ENCODE results near the gene MORN2.

MORN2 gene

DNA sequence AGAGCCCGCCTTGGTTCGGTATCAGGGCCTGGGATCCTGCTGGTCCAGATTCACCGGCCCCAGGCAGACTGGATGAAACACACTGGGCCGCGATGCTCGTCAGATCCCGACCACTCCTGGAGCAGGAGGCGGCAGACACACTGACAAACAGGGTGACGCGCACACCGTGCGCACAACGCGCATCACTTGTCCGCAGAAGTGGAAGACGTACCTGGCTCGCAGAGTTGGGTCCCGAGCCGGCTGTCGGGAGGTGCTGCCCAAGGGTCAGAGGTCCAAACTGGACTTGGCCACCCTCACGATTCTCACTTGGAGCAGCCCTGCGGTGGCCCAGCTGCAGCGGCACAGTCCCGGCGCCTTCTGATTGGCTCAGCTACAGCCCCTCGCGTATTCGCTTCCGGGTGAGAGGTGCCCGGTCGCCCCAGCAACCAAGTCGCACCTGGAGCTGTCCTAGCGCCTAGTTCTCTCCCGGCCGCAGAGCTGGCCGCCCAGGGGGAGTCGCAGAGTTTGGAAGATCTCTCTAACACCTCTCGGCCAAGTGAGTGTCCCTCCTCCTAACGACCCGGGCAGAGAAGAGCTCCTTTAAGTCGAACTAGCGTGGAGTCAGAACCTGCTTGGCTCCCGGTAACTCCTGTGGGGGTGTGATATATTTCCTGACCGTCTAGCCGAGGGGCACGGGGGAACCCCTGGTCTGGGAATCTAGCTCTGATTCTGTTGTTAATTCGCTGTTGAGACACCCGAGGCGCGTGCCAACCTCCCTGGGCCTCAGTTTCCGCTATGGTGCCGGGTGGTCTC is at the start of gene MORN2, which contains the start of gene DHX57:
TSS of gene MORN2 (plus strand) at position 401 of the 792 bp plus-strand sequence.
TSS of gene DHX57 (minus strand) at position 359 of the 792 bp plus-strand sequence. CDS start 7,529 bp downstream, outside the sequence.
- DNase-seq, result peak; percentile 68

GRCh38 chr2:38827539-38828145 is 48.1 kb upstream of the MORN2 start:
- peak; percentile 19 for DNase-seq

DNA sequence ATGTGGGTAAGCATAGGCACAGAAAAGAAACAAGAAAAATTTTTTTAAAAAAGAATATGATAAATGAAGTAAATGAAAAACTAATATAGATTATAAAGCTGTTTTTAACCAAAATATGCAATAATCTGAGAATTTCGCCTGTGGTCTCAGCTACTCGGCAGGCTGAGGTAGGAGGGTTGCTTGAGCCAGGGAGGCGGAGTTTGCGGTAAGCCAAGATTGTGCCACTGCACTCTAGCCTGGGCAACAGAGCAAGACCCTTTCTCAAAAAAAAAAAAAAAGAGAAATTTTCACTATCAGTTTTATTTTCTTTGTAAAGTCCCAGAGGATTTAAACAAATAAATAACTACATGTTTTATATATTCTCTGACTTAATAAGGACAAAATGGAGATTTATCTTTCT is 47.3 kb upstream of the MORN2 start:
- no peak for DNase-seq

- DNase-seq, result no peak
Observed at GRCh38 chr2:38829971-38830370, 45.8 kb upstream of the MORN2 start.

GRCh38 chr2:38830526-38831159 is 45.1 kb upstream of the MORN2 start:
- DNase-seq, result no peak

- DNase-seq, result peak; percentile 4
Observed at GRCh38 chr2:38835015-38835601, 40.7 kb upstream of the MORN2 start.

DNA sequence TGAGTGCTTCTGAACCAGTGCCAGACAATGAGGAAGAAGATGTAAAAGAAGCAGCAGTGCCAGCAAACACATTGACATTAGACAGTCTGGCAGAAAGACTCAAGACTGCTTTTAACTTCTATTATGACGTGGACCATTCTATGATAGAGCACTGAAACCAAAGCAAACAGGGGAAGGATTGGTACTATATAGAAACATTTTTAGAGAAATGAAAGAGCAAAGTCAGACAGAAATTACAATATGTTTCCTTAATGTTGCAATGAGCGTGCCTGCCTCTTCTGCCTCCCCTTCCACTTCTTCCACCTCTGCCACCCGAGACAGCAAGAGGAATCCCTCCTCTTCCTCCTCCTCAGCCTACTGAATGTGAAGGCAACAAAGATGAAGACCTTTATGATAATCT is 39.8 kb upstream of the MORN2 start:
- no peak for DNase-seq

GRCh38 chr2:38836791-38837190 is 39.0 kb upstream of the MORN2 start:
- no peak for DNase-seq

DNA sequence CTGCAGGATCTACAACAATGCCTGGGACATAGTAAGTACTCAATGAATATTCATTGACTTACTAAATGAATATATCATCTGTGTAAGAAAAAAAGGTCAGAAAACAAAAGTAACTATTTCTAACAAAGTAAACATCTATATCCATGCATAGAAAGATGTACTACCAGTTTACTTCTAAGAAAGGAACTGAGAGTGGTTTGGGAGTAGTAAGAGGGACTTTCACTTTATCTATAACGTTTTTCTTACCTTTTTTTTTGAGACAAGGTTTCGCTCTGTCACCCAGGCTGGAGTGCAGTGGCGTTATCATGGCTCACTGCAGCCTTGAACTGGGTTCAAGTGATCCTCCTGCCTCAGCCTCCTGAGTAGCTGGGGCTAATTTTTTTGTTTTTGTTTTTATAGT is 25.7 kb upstream of the MORN2 start:
- no peak for DNase-seq

- no peak for DNase-seq
Observed at GRCh38 chr2:38856165-38856564, 19.6 kb upstream of the MORN2 start.

DNA sequence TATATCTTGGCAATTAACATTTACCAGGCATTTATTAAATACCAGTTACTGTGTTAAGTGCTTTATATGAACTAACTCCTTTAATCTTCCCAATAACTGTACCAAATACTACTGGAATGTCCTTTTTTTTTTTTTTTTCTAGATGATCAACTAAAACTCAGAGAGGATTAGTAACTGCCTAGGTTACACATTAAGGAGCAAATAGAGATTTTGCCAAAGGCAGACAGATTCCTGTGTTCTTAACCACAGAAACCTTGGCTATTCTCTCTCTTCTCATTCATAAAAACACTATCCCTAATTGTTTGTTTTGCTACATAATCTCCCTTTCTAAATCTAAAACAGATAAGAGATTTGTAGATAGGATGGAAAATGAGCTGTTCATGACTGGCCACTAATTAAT is 13.3 kb upstream of the MORN2 start:
- DNase-seq, result no peak

- no peak for DNase-seq
Observed at GRCh38 chr2:38863061-38863695, 12.6 kb upstream of the MORN2 start.

DNA sequence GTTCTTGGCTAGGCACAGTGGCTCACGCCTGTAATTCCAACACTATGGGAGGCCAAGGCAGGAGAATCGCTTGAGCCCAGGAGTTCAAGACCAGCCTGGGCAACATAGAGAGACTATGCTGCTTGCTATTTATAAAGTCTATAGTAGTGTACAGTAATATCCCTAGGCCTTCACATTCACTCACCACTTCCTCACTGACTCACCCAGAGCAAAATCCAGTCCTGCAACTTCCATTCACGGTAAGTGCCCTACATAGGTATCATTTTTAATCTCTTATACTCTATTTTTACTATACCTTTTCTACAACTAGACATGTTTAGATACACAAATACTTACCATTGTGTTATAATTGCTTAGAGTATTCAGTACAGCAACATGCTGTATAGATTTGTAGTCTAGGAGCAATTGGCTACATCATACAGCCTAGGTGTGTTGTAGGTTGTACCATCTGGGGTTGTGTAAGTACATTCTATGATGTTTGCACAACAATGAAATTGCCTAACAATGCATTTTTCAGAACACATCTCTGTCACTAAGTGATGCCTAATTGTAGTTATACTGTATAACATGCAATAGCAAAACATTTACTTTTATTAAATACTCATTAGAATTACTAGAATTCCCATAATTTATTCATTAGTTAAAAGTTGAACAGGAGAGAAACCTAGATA is 8.9 kb upstream of the MORN2 start:
- no peak for DNase-seq

DNA sequence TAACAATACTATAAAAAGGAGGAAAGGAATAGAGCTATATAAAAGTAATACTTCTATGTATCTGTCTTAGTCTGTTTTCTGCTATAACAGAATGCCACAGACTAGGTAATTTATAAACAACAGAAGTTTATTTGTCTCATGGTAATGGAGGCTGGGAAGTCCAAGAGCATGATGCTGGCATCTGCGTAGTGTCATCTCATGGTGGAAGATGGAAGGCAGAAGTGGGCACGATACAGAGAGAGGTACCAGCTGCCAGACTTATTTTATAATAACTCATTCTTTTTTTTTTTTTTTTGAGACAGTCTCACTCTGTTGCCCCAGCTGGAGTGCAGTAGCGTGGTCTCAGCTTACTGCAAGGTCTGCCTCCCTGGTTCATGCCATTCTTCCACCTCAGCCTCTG is 4.3 kb upstream of the MORN2 start:
- DNase-seq, result no peak

GRCh38 chr2:38873763-38874162 is 2.0 kb upstream of the MORN2 start:
- no peak for DNase-seq

DNA sequence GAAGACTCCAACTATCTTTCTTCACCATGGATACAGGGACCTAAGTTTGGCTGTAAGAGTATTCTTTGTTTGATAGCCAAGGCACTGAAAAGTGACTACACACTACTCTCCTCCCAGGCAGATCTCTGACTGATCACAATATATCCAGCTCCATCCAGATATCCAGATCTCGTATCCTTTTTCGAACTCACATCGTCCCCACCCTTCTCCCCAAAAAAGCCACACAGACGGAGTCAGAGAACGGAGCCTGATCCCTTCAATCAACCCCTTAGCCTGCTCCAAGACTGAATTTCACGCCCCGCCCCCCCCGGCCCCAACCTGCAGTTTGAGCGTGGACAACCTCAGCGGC is 575 bp upstream of the MORN2 start:
- no peak for DNase-seq

- DNase-seq, result no peak
Observed at GRCh38 chr2:38876407-38876806, 631 bp downstream of the MORN2 start.

- no peak for DNase-seq
Observed at GRCh38 chr2:38886063-38886462, 10.3 kb downstream of the MORN2 start.

DNA sequence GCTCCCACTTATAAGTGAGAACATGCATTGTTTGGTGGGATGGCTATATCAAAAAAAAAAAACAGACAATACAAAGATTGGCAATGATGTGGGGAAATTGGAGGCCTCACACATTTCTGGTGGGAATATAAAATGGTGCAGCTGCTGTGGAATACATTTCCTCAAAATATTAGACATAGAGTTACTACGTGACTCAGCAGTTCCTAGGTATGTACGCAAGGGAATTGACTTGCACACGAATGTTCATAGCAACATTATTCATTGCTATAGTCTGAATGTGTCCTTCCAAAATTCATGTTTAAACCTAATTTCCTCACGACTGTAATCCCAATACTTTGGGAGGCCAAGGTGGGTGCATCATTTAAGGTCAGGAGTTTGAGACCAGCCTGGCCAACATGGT is 11.6 kb downstream of the MORN2 start:
- DNase-seq, result no peak

DNA sequence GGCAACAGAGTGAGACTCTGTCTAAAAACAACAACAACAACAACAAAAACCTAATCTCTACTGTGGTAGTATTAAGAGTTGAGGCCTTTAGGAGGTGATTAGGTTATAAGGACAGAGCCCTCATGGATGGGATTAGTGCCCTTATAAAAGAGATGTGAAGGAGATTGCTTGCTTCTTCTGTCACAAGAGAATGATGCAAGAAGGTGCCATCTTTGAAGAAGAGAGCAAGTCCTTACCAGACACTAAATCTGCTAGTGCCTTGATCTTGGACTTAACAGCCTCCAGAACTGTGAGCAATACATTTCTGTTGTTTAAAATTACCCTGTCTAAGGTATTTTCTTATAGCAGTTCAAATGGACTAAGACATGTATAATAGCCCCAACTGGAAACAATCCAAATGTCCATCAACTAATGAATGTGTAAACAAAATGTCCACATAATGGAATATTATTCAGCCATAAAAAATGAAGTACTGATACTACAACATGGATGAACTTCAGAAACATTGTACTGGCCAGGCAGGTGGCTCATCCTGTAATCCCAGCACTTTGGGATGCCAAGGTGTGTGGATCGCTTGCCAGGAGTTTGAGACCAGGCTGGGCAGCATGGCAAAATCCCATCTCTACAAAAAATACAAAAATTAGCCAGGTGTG is 12.3 kb downstream of the MORN2 start:
- DNase-seq, result no peak

DNA sequence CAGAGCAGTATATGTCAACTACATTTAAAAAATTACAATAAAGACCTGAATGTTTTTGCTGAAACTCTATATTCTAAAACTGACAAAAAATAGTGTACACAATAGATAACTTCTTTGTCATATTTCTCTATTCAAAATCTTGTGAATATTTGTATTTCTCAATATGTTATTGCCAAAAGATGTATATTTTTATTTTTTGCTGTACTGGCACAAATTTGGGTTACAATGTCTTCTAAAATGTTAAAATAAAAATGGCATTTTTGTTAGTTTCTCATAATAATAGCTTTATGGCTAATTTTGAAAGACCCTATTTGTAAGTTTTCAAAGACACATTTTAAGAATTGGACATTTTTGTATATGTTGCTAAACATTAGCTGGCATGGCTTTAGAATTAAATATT is 13.3 kb downstream of the MORN2 start:
- DNase-seq, result no peak

- DNase-seq, result no peak
Observed at GRCh38 chr2:38889575-38889974, 13.8 kb downstream of the MORN2 start, which contains the start of gene ARHGEF33. ARHGEF33 (plus strand) TSS chr2:38889875; CDS start chr2:38919448, 29,573 bp downstream.
